HG02759 (cell line): ENCODE data around the gene ATG4C.
"Not testable (repeated sequence)": the region's sequence is repeated elsewhere in the genome, so short reads cannot be mapped to it uniquely, and the experiment has no call there.

Source experiments
- ATAC-seq: cut with Tn5 transposase; IDR thresholded peaks from one replicate; pipeline ENCODE4 v1.9.1; 2021; ENCODE audit warnings: mild to moderate bottlenecking, moderate library complexity; ENCODE audit not compliant: unreplicated experiment

The ATG4C gene, protein sequence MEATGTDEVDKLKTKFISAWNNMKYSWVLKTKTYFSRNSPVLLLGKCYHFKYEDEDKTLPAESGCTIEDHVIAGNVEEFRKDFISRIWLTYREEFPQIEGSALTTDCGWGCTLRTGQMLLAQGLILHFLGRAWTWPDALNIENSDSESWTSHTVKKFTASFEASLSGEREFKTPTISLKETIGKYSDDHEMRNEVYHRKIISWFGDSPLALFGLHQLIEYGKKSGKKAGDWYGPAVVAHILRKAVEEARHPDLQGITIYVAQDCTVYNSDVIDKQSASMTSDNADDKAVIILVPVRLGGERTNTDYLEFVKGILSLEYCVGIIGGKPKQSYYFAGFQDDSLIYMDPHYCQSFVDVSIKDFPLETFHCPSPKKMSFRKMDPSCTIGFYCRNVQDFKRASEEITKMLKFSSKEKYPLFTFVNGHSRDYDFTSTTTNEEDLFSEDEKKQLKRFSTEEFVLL

DNA sequence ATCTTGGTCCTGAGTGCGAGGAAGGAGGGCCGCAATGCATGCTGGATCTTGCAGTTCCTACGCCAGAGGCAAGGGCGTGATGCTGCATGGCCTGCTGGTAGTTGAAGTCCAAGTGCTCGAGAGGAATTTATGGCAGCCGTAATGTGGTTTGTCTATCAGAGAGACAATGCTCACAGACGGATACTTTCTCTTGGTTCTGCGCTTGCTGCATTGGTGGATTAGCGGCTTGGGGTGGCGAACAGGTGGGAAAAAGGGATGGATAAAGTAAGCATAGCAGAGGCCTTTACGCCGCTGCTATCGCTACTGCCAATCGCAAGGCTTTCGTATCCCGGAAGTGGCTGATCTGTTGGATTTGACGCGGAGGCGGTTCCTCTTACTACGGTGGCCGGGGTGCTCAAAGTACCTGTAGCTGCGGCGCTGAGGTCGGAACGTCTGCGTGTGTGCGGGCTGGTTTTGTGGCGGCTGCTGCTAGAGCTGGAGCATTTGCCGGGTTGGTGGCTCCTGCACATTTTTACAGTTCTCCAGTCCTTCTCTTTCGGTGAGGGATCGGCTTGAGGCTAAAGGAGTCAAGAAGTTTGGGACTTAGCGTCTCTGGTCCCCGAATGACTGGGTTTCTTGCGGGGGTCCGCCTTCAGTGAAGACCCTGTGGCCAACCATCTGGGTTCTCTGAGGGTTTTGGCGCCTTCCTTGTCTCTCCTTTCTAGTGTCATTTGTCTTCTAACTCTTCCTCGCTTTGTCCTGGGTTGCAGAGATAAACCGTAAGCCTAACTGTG is at the start of gene ATG4C:
TSS of gene ATG4C (plus strand) at position 397 of the 773 bp plus-strand sequence. CDS start 19,655 bp downstream, outside the sequence.
- ATAC-seq = peak; percentile 95

DNA sequence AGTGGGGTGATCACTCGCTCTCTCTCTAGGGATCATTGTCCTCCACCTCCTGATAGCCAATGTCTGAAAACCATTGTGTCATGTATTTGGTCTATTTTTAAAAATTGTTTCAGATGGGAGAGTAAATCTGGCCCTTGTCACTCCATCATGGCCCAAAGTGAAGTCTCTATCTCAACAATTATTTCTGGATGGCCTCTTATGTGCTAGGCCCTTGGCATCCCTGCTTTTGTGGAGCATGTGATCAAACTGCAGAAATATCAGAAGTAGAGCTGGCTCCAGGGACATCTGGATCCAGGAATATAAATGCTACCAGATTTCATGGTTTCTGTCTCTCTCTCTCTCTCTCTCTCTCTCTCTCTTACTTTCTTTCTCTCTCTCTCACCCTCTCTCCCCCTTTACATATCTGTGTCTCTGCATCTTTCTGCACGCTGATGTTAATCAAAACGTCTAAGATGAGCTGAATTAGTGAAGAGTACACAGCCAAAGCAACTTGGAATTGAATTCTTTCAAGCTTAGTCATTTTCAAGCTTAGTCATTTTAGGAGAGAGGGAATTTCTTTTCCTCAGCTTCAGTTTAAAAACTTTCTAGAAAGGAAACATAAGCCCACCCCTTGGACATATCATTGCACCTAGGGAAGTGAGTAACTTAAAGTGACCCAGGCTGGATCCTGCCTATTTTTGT is 48.3 kb upstream of the ATG4C start:
- no peak for ATAC-seq

DNA sequence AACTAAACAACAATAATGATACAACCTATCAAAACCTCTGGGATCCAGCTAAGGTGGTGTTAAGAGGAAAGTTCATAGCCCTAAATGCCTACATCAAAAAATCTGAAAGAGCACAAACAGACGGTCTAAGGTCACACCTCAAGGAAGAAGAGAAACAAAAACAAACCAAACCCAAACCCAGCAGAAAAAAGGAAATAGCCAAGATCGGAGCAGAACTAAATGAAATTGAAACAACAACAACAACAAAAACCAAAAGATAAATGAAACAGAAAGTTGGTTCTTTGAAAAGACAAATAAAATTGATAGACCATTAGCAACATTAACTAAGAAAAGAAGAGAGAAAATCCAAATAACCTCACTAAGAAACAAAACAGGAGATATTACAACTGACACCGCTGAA is 43.2 kb upstream of the ATG4C start:
- ATAC-seq = not testable (repeated sequence)

DNA sequence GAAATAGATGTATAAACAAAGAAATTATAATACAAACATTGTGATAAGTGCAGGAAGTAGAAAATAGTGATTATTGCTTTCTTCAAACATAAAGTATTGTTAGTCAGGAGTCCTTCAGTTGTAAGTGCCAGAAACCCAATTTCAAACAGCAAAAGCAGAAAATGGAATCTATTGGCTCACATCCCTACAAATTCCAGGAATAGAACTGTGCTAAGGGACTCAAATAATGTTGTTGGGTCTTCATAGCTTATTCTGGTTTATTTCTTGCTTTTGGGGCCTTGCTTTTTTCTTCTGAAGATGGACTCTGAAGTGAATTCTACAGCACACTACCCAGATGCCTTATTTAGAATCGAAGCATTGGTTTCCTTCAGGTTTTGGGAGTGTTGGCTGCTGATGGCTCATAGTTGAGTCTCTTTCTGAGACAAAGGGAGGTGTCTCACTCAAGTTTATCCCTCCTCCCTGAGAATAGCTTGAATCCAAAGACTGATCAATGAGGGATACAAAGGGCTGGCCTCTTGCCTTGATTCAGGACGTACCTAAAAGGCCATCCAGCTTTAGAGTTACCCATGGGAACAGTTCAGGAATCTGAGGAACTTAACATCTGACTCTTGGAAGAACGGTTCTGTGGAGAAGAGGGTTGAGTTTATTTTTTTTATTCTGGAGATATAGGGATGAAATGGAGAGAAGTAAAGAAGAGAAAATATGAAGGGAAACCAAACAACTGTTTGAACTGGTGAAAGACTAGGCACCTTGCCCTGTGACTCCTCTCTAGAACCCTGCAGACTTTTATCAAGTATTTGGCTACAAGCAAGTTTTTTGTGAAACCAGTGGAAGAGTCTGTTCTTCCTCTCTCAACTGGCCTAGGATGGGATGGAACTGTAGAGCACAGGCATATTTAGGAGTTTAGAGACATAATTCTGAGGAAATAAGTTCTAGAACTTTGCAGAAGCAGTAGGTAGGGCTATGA is 39.0 kb upstream of the ATG4C start:
- ATAC-seq = no peak

DNA sequence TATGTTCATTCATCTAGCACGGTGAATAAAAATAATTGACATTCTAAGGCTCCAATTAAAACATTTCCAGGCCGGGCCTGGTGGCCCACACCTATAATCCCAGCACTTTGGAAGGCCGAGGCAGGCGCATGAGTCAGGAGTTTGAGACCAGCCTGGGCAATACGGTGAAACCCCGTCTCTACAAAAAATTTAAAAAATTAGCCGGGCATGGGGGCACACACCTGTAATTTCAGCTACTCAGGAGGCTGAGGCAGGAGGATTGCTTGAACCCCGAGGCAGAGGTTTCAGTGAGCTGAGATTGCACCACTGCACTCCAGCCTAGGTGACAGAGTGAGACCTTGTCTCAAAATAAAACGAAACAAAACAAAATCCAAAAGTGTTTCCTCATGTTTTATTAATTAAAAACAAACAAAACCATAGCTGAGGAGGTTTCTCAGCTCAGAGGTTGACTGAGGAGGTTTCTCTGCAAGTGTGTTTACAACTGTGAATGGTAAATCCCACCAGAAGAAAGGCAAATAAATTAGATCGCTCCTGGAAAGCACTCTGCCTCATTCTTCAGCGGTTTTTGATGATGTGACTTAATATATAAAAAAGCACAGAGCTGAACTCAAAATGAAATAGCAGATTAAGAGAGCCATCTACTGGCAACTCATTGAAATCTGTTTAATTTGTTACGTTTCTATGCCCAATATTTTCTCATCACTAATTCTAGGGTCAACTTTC is 37.7 kb upstream of the ATG4C start:
- no peak for ATAC-seq

DNA sequence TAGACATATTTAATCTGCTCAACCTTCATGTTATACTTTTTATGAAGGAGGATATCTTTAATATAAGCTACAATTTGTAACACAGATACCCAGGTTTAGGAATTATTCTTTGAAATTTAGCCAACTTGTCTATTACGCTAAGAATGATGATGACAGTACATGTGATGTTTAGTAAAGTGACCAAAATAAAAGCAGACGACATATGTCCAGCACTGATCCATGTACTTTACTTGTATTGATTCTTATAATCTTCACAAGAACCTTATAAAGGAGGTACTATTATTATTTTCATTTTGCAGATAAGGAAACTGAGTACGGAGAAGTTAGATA is 37.2 kb upstream of the ATG4C start:
- ATAC-seq = no peak

DNA sequence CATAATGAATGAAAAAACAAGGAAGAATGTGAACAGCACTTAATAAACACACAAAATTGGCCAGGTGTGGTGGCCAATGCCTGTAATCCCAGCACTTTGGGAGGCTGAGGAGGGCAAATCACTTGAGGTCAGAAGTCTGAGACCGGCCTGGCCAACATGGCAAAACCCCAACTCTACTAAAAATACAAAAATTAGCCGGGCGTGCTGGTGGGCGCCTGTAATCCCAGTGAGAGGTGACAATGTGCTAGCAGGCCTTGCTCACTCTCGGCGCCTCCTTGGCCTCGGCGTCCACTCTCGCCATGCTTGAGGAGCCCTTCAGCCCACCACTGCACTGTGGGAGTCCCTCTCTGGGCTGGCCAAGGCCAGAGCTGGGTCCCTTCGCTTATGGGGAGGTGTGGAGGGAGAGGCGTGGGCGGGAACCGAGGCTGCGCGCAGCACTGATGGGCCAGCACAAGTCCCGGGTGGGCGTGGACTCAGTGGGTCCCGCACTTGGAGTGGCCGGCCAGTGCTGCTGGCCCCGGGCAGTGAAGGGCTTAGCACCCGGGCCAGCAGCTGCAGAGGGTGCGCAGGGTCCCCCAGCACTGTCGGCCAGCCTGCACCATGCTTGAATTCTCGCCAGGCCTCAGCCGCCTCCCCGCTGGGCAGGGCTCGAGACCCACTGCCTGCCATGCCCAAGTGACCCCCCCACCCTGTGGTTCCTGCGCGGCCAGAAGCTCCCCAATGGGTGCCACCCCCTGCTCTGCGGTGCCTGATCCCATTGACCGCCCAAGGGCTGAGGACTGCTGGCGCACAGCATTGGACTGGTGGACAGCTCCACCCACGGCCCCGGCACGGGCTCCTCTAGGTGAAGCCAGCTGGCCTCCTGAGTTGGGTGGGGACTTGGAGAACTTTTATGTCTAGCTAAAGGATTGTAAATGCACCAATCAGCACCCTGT is 30.6 kb upstream of the ATG4C start:
- no peak for ATAC-seq

DNA sequence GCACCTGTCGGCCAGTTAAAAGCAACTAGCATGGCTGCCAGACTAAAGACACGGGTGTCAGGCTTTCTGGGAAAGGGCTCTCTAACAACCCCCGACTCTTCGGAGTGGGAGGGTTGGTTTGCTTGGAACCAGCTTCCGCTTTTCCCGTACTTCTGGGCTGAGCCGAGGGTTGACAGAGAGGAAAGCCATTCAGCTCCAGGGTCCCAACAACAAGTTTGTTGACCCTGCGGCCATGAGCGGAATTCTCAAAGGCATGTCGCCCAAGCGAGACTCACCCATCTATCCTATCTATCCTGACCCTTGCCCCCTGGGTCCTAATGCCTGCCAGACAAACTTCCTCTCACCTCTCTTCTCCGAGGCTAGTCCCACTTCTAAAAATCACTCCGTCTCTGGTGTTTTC is 29.0 kb upstream of the ATG4C start:
- not testable (repeated sequence) for ATAC-seq

DNA sequence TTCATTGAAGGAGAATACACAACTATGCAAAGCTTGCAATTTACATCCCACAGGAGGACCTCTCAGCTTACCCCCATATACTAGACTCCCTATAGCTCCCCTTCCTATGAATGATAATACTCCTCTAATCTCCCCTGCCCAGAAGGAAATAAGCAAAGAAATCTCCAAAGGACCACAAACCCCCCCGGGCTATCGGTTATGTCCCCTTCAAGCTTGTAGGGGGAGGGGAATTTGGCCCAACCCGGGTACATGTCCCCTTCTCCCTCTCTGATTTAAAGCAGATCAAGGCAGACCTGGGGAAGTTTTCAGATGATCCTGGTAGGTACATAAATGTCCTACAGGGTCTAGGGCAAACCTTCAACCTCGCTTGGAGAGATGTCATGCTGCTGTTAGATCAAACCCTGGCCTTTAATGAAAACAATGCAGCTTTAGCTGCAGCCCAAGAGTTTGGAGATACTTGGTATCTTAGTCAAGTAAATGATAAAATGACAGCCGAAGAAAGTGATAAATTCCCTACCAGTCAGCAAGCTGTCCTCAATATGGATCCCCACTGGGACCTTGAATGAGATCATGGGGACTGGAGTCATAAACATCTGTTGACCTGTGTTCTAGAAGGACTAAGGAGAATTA is 27.6 kb upstream of the ATG4C start:
- ATAC-seq = not testable (repeated sequence)

DNA sequence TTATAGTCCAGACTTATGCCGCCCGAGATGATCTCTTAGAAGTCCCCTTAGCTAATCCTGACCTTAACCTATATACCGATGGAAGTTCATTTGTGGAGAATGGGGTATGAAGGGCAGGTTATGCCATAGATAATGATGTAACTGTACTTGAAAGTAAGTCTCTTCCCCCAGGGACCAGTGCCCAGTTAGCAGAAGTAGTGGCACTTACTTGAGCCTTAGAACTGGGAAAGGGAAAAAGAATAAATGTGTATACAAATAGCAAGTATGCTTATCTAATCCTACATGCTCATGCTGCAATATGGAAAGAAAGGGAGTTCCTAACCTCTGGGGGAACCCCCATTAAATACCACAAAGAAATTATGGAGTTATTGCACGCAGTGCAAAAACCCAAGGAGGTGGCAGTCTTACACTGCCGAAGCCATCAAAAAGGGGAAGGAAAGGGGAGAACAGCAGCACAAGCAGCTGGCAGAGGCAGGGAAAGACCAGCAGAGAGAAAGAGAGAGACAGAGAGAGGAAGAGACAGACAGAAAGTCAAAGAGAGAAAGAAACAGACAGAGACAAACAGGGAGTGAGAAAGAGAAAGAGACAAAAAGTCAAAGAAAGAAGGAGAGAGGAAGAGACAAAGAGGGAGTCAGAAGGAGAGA is 24.6 kb upstream of the ATG4C start:
- ATAC-seq = not testable (repeated sequence)

DNA sequence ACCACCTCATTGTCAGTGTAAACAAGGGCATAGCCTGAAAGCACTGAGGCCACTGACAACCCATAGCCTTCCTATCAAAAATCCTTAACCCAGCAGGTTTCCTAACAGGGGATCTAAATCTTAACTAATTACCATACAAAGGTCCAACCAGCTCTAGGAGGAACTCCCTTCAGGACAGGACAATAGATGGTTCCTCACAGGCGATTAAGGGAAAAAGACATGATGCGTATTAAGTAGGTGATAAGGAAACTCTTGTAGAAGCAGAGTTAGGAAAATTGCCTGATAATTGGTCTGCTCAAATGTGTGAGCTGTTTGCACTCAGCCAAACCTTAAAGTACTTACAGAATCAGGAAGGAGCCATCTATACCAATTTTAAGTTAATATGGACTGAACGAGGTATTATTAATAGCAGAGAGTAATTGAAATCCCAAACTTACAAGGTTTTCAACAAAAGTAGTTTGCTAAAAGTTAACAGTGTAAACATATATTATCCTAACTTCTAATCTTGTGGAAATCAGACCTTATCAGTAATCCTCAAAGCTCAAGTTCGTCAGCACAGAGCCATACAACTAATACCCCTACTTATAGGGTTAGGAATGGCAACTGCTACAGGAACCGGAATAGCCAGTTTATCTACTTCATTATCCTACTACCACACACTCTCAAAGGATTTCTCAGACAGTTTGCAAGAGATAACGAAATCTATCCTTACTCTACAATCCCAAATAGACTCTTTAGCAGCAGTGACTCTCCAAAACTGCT is 23.7 kb upstream of the ATG4C start:
- not testable (repeated sequence) for ATAC-seq

DNA sequence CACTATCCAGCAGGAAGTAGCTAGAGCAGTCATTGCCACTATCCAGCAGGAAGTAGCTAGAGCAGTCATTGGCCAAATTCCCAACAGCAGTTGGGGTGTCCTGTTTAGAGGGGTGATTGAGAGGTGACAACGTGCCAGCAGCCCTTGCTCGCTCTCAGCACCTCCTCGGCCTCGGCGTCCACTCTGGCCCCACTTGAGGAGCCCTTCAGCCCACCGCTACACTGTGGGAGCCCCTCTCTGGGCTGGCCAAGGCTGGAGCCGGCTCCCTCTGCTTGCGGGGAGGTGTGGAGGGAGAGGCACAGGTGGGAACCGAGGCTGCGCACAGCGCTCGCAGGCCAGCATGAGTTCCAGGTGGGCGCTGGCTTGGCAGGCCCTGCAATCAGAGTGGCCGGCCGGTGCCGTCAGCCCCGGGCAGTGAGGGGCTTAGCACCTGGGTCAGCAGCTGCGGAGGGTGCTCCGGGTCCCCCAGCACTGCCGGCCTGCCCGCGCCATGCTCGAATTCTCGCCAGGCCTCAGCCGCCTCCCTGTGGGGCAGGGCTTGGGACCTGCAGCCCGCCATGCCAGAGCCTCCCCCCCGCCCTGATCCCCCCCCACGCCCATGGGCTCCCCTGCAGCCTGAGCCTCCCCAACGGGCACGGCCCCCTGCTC is 22.6 kb upstream of the ATG4C start:
- not testable (repeated sequence) for ATAC-seq

DNA sequence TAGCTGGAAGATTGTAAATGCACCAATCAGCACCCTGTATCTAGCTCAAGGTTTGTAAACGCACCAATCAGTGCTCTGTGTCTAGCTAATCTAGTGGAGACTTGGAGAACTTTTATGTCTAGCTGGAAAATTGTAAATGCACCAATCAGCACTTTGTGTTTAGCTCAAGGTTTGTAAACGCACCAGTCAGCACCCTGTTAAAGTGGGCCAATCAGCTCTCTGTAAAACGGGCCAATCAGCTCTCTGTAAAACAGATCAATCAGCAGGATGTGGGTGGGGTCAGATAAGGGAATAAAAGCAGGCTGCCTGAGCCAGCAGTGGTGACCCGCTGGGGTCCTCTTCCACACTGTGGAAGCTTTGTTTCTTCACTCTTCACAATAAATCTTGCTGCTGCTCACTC is 21.9 kb upstream of the ATG4C start:
- not testable (repeated sequence) for ATAC-seq

DNA sequence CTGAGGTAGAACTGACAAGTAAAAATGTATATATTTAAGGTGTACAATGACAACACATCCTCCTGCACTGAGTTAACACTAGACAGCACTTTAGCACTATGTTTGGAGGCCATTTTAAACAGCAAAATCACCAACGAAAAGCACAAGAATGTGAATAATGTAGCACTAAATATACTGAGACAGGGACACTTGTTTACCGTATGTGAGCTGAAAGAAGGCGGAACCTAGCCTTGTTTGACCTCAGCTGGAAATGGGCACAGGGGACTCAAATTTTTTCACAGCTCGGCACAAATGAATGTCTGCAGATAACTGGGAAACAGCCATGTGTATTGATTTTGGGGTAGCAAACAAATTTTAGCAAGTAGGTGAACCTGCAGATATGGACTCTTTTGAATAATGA is 18.0 kb upstream of the ATG4C start:
- no peak for ATAC-seq

DNA sequence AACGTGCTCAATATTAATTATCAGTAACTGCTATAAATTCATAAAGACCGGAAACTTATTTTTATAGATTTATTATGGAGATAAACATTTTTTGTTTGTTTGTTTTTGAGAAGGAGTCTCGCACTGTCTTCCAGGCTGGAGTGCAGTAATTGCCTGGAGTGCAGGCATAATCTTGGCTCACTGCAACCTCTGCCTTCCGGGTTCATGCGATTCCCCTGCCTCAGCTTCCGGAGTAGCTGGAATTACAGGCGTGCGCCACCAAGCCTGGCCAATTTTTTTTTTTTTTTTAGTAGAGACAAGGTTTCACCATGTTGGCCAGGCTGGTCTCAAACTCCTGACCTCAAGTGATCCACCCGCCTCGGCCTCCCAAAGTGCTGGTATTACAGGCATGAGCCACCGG is 15.4 kb upstream of the ATG4C start:
- ATAC-seq = not testable (repeated sequence)

DNA sequence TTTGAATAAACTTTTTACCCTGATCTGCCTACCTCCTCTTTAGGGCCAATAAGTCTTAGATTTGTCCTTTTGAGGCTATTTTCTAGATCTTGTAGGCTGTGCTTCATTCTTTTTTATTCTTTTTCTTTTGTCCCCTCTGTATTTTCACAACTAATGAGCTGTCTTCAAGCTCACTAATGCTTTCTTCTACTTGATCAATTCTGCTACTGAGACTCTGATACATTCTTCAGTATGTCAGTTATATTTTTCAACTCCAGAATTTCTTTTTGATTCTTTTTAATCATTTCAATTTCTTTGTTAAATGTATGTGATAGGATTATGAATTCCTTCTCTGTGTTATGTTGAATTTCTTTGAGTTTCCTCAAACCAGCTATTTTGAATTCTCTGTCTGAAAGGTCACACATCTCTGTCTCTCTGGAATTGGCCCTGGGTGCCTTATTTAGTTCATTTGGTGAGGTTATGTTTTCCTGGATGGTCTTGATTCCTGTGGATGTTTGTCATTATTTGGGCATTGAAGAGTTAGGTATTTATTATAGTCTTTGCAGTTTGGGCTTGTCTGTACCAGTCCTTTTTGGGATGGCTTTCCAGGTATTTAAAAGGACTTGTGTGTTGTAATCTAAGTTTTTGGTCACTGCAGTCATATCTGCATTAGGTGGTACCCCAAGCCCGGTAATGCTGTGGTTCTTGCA is 11.2 kb upstream of the ATG4C start:
- ATAC-seq = no peak
